Esophagus squamous epithelium (tissue), 4 donors: Measurements from ENCODE around the gene RNASE8.

Experiments
- CTCF ChIP-seq, 6 experiments: fragments of 450-650 bp in 4 of 6; fragments of 200-600 bp in 2 of 6; sonication (generic) in 2 of 6; IDR thresholded peaks; one replicate each; pipeline ENCODE4 v1.5.1; 2016 to 2019; ENCODE audit warnings: antibody characterized with exemption in 6 of 6, mild to moderate bottlenecking in 4 of 6, moderate library complexity in 4 of 6
- POLR2A ChIP-seq, 4 donors: fragments of 450-650 bp; IDR thresholded peaks; one replicate each; pipeline ENCODE4 v1.6.1; 2017; ENCODE audit warnings: antibody characterized with exemption in 4 of 4, mild to moderate bottlenecking in 4 of 4, moderate library complexity in 3 of 4

DNA sequence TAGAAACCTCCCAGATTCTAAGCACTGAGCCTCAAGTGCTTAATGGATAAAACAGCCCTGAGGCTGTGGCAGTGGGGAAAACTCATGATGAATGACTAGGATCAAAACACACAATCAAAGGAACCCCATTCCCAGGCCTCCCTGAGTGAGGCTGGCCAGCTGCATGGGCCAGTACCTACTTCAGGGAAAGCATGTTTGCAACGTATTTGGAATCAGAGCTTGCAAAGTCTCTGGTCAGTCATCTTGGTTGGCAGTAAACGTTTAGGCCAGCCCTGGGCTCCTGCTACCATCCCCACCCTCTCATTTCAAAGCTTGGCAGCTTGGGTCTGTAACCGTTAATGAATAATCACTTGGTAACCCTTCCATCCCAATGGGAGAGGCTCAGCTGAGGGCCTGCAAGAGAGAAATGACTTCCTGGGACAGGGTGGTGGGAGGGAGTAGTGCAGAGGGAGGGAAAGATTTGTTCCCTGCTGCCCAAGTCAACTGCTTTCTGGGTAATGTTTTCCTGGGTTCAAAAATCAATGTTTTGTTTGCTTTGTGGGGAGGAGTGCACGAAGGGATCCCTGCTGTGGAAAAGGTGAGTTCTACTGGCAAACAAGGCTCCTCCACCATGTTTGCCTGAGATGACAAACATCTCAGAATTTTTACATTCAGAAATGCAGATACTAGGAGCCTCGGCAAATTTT, 2.0 kb upstream of the RNASE8 start:
- TF ChIP-seq CTCF (IDR thresholded peaks at IDR 0.05) (no peak), POLR2A (IDR thresholded peaks at IDR 0.05) (no peak)
